SK-N-SH (cell line): Measurements from ENCODE around the gene SPECC1L.
"Not testable (repeated sequence)": the region's sequence is repeated elsewhere in the genome, so short reads cannot be mapped to it uniquely, and the experiment has no call there.

Source experiments
- CHD2 ChIP-seq: fragments of 150-350 bp; IDR thresholded peaks from 2 replicates; pipeline ENCODE4 v1.6.1; 2018; ENCODE audit warnings: low read length; ENCODE audit not compliant: partially characterized antibody
- CTCF ChIP-seq: fragments of 200-600 bp; sonication (generic); IDR thresholded peaks from 2 replicates; pipeline ENCODE4 v1.6.1; 2017; ENCODE audit warnings: antibody characterized with exemption, mild to moderate bottlenecking, moderate library complexity
- EZH2phosphoT487 ChIP-seq: fragments of 200-600 bp; sonication (generic); IDR thresholded peaks from 2 replicates; pipeline ENCODE4 v1.6.1; 2017; ENCODE audit warnings: low read depth, mixed run types, mild to moderate bottlenecking, antibody characterized with exemption, moderate library complexity, borderline replicate concordance
- FOXM1 ChIP-seq: IDR thresholded peaks from 2 replicates; pipeline ENCODE4 v1.4.0; 2012; ENCODE audit warnings: low read depth, mild to moderate bottlenecking
- MAX ChIP-seq: IDR thresholded peaks from 2 replicates; pipeline ENCODE4 v1.4.0; 2012; ENCODE audit warnings: low read depth
- MEF2A ChIP-seq: IDR thresholded peaks from 2 replicates; pipeline ENCODE4 v1.4.0; 2012; ENCODE audit warnings: low read depth, borderline replicate concordance
- POLR2AphosphoS5 ChIP-seq: IDR thresholded peaks from 2 replicates; pipeline ENCODE4 v1.6.1; 2012; ENCODE audit warnings: low read depth, low read length
- RAD21 ChIP-seq: IDR thresholded peaks from 2 replicates; pipeline ENCODE4 v1.6.1; 2012; ENCODE audit warnings: mild to moderate bottlenecking, low read length
- SIN3A ChIP-seq: IDR thresholded peaks from 2 replicates; pipeline ENCODE4 v1.6.1; 2012; ENCODE audit warnings: low read depth, mild to moderate bottlenecking, low read length, moderate library complexity, borderline replicate concordance
- SMC3 ChIP-seq: IDR thresholded peaks from 2 replicates; pipeline ENCODE4 v1.6.1; 2012; ENCODE audit warnings: low read depth, low read length, improper control_type of control experiment
- USF1 ChIP-seq: IDR thresholded peaks from 2 replicates; pipeline ENCODE4 v1.4.0; 2012; ENCODE audit warnings: low read depth, borderline replicate concordance
- USF2 ChIP-seq: fragments of 150-350 bp; IDR thresholded peaks from 2 replicates; pipeline ENCODE4 v1.6.1; 2017; ENCODE audit warnings: antibody characterized with exemption, low read length, low read depth, borderline replicate concordance

GRCh38 chr22:24292202-24292830, 21.7 kb downstream of the SPECC1L start:
- TF ChIP-seq CTCF, CHD2, MEF2A, POLR2AphosphoS5, MAX, EZH2phosphoT487, USF1, SIN3A, FOXM1, SMC3, RAD21, USF2: not testable (repeated sequence)
